GM04504 (cell line): ENCODE measurements around the gene NKX2-1.
"Not testable (repeated sequence)": the region's sequence is repeated elsewhere in the genome, so short reads cannot be mapped to it uniquely, and the experiment has no call there.

Source experiments
- DNase-seq: peaks from one replicate; pipeline ENCODE4 v3.0.0-alpha.2; 2012; ENCODE audit warnings: low read depth

NKX2-1 gene

DNA sequence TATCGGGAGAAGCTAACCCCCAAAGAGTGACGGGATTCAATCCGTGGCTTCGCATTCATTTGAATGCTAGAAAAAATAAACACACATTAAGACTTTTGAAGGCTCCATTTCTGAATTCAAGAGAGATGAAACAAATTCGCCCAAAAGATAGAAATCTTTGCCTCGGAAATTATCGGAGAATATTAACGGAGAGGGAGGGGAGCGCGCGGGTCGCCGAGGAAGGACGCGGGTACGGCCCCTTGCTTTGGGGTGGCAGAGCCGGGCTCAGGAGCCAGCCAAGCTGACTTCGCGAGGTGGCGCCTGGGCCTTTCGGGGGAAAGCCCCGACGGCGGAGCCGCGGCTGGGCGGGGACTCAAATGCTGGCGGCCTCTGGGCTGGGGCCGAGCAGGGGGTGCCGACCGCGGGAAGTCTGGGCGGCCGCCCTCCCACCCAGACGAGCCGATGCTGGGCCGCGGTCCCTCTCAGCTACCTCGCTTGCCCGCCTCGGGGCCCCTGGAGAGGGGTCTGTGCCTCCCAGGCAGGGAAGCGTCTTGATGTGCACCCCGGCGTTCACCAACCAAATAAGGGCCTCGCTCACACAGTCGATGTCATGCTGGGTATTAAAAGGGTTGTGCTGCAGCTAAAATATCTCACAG is 14.7 kb downstream of the NKX2-1 start:
- DNase-seq: no peak

DNA sequence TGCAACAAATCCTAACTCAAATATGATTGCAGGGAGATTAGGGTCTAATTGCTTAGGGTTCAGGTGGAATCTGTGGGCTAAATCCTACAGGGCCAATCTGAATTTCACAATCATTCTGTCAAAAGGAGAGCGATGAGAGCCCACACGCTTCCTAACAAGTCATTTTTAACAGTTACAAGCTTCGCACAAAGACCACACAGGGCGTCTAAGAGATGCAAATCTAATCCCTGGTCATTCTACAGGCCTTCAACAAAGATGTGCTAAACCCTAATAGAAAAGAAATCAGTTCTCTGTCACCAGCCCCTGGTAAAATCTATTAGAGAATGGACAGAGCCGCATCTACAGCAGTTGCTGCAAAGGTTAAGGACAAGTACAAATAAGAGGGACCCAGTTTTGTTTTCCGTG is 15.3 kb downstream of the NKX2-1 start:
- DNase-seq: no peak

DNA sequence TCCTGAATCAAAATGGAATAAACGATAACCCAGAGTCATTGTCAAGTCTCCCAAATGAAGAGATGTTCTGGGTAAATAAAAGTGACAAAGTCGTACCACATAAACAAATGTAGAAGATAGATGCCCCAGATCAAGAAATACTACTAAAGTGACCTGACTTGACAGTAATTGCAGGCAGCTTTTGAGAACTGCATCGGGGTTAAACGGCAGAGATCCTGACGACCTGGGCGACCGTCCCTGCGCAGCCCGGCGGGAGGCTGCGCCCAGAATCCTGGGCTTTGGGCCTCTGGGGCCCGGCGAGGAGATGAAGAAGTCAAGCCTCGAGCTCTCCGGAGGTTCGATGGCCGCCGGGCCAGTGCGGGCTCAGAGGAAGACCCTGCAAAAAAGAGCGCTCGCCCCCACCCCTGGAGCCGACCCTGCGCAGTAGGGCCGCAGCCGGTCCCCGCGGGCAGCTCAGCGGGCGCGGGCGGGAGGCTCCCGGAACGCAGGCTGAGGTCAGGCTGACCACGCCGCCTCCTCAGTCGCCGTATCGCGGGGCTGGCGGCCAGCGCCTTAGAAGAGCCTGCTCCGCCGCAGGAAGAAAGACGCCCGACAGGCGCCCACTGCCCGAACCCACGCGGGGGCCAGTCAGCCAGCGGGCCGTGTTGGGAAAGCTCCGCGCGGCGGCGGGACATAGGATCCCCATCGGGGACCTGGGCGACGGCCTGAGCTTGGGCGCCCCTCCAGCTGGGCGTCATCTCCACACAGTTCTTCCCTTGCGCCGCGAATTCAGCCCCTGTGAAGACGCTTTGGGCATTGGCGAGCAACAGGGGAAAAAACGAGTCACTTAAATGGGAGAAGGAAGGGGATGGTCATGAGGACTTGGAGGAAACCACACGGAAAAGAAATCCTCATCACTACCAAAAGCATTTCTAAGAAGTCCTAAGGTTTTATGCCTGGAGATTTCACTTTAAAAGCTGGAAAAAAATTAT is 16.0 kb downstream of the NKX2-1 start:
- no peak for DNase-seq

GRCh38 chr14:36502558-36503508 is 17.2 kb downstream of the NKX2-1 start:
- no peak for DNase-seq

- DNase-seq: no peak
Observed at GRCh38 chr14:36498938-36499337, 21.1 kb downstream of the NKX2-1 start.

GRCh38 chr14:36496346-36496745 is 23.7 kb downstream of the NKX2-1 start:
- no peak for DNase-seq

- no peak for DNase-seq
Observed at GRCh38 chr14:36495666-36496065, 24.4 kb downstream of the NKX2-1 start.

GRCh38 chr14:36493761-36494160 is 26.3 kb downstream of the NKX2-1 start:
- no peak for DNase-seq

DNA sequence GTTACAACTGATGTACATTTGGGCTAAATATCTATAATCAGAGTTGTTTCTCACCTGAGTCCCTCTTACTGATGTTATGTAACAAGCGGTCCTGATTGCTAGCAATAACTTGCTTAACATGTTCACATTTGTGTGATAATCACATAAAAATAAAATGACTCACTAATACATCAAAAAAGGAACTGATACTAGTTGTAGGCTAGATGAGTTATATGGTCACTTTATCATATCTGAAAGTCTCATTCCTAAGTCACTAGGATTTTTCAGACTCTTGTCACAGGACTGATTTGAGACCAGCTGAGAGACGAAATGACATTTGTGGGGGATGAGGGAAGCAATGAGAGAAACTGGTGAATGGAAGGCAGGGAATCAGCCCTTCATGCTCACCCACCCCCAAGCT is 34.3 kb downstream of the NKX2-1 start:
- DNase-seq: no peak

DNA sequence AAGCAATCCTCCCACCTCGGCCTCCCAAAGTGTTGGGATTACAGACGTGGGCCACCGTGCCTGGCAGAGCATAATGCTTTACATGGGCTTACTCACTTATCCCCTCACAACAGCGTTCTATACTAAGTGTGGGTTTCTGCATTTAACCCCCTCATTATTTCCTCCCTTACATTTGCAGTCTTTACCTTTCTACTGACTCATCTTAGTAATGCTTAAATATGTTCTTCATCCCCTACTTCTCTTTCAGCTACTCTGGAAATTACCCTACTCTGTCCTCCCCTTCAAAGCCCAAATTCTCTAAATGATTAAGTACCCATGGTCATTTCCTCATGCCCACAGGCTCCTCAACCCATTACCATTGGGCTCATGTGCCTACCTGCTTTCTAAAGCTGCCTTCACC is 40.7 kb downstream of the NKX2-1 start:
- no peak for DNase-seq

- no peak for DNase-seq
Observed at GRCh38 chr14:36478782-36479181, 41.2 kb downstream of the NKX2-1 start.

DNA sequence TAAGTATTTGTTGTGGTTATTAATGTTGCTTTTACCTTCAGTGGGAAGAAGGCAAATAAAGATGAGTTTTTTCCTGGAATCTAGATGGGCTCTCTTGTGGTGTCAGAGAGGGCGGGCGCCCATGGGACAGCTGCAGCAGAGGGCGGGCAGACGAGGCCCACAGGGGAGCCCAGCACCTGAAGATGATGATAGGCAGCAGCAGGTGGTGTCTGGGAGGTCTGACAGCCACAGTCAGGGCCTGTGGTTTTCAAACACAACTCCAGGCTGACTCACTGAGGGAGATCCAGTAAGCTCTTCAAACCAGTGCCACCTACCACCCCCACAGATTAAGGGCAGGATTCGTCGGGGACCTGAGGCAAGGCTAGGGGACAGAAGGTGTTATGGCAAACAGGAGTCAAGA is 42.8 kb downstream of the NKX2-1 start:
- no peak for DNase-seq

DNA sequence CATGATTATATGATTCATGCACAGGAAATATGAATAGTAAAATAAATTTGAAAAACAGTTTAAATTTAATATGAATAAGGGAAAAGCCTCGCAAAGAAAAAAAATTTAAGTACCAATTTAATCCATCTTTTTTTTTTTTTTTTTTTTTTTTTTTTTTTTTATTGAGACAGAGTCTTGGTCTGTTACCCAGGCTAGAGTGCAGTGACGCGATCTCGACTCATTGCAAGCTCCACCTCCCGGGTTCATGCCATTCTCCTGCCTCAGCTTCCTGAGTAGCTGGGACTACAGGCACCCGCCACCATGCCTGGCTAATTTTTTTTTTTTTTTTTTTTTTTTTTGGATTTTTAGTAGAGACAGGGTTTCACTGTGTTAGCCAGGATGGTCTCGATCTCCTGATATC is 44.0 kb downstream of the NKX2-1 start:
- not testable (repeated sequence) for DNase-seq

DNA sequence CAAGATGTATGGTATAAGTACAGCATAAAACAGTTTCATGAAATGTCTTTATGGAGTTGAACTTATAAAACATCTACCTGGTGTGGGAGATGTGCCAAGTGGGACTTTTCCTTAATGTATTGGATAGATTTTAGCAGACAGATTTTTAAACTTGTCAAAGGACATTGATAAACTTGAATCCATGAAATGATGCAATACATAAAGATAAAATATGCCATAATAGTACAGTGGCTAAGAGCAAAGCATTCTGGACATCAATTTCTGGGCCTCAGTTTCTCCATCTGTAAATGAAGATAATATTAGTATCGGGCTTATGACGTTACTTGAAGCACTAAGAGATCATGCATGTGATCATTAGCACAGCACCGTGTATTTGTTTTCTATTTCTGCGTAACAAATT is 45.4 kb downstream of the NKX2-1 start:
- DNase-seq: no peak

- DNase-seq: no peak
Observed at GRCh38 chr14:36471431-36471830, 48.6 kb downstream of the NKX2-1 start.

DNA sequence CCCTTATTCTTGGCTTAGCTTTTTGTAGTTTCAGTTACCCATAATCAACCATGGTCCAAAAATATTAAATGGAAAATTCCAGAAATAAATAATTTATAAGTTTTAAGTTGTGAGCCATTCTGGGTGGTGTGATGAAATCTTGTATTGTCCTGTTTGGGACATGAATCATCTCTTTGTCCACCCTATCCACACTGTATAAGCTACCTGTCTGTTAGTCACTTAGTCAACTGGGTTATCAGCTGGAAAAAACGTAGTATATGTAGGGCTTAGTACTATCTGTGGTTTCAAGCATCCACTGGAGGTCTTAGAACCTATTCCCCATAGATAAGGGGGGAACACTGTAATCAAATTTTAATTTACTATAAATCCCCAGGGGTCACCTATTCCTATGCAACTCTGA is 52.7 kb downstream of the NKX2-1 start:
- no peak for DNase-seq
